Colonic mucosa (tissue), 4 donors: Measurements from ENCODE around the gene RMC1. TPM values are rescaled to one million over a fixed set of nuclear protein-coding genes. Genes with fewer than 3 reads are reported as not detected.

Source experiments
- DNase-seq: peaks from one replicate; pipeline ENCODE4 v3.0.0-alpha.2; 2020
- H3K27ac ChIP-seq: fragments of 200-600 bp; one replicate; pipeline ENCODE4 v1.8.0; 2021
- H3K27me3 ChIP-seq: fragments of 200-600 bp; one replicate; pipeline ENCODE4 v1.8.0; 2021
- H3K36me3 ChIP-seq: fragments of 200-600 bp; one replicate; pipeline ENCODE4 v1.8.0; 2021
- H3K4me1 ChIP-seq: fragments of 200-600 bp; one replicate; pipeline ENCODE4 v1.8.0; 2021; ENCODE audit warnings: mild to moderate bottlenecking
- H3K4me3 ChIP-seq: fragments of 200-600 bp; one replicate; pipeline ENCODE4 v1.8.0; 2021
- H3K9ac ChIP-seq, 2 donors: one replicate each; pipeline ENCODE4 v1.7.0; 2013; ENCODE audit warnings: control low read depth in 2 of 2, low read depth in 2 of 2, low read length in 2 of 2
- H3K9me3 ChIP-seq: fragments of 200-600 bp; one replicate; pipeline ENCODE4 v1.8.0; 2021
- CTCF ChIP-seq: fragments of 200-600 bp; IDR thresholded peaks from one replicate; pipeline ENCODE4 v1.8.0; 2022; ENCODE audit warnings: antibody characterized with exemption, mild to moderate bottlenecking
- intact Hi-C: fragments of 100-400 bp; cut with DNase I; formaldehyde crosslinking; loops from one replicate; pipeline ENCODE4 v1.14.1; 2022
- total RNA-seq, 2 donors: library from RNA; stranded (reverse); fragmentation: NEBNext Ultra II Directional in 1 of 2; extraction: Animal tissue kit (Norgen Biotek cat#: 25700) in 1 of 2; gene quantifications; one replicate each; pipeline ENCODE4 v1.2.1, GENCODE V29; 2021
- donor health status: healthy.
- donor health status: DM: no; HTN: no; CAD: no.
- donor health status: DM: no; HTN: no; CAD: no.

The RMC1 gene
- total RNA-seq, 2 donors from 2014 or later, result 28.4 to 34.9 TPM

DNA sequence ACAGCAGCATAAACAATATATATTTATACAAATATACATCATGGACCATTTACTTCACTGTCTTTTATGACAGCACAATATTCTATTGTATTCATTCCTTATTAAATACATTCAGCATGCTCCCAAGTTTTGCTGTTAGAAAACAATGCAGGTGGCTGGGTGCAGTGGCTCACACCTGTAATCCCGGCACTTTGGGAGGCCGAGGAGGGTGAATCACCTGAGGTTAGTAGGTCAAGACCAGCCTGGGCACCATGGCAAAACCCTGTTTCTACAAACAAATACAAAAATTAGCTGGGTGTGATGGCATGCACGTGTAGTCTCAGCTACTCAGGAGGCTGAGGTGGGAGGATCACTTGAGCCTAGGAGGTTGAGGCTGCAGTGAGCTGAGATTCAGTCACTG lies 44.0 kb downstream of the RMC1 start:
- H3K4me3 ChIP-seq, result no peak overlapping the region
- no peaks in the 10 kb centered on the region for H3K4me1 ChIP-seq
- no peaks in the 10 kb centered on the region for H3K36me3 ChIP-seq
- H3K27ac ChIP-seq, result no peak overlapping the region
- DNase-seq, result no peak
- intact Hi-C loops, result no loop called here
- no peak for TF ChIP-seq CTCF
- H3K9me3 ChIP-seq, result no peaks in the 10 kb centered on the region
- no peaks in the 10 kb centered on the region for H3K27me3 ChIP-seq
- no peak overlapping the region for H3K9ac ChIP-seq

- no peak overlapping the region for H3K9ac ChIP-seq
Measured at GRCh38 chr18:23547846-23548245, 44.5 kb downstream of the RMC1 start.

GRCh38 chr18:23548275-23548674 lies 45.0 kb downstream of the RMC1 start:
- Histone ChIP-seq H3K27ac (no peak overlapping the region), H3K27me3 (no peaks in the 10 kb centered on the region), H3K9ac (no peak overlapping the region), H3K36me3 (no peaks in the 10 kb centered on the region), H3K4me1 (no peaks in the 10 kb centered on the region), H3K4me3 (no peak overlapping the region), H3K9me3 (no peaks in the 10 kb centered on the region)
- intact Hi-C loops, result no loop called here
- TF ChIP-seq CTCF, result no peak
- no peak for DNase-seq

More at GRCh38 chr18:23547846-23548245, 44.5 kb downstream of the RMC1 start:
- no peaks in the 10 kb centered on the region for H3K4me1 ChIP-seq
- H3K9me3 ChIP-seq, result no peaks in the 10 kb centered on the region
- H3K27ac ChIP-seq, result no peak overlapping the region
- intact Hi-C loops, result no loop called here
- TF ChIP-seq CTCF, result no peak
- no peaks in the 10 kb centered on the region for H3K27me3 ChIP-seq
- H3K36me3 ChIP-seq, result no peaks in the 10 kb centered on the region
- no peak for DNase-seq
- no peak overlapping the region for H3K4me3 ChIP-seq

DNA sequence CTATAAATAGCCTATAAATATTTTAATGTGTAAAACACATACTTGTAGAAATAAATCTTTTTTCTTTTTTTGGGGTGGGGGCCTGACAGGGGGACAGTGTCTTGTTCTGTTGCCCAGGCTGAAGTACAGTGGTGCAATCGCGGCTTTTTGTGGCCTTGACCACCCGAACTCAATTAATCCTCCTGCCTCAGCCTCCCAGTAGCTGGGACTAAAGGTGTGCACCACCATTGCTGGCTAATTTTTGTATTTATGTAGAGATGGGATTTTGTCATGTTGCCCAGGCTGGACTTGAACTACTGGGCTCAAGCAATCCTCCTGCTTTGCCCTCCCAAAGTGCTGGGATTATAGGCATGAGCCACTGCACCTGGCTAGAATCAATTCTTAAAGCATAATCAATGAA lies 45.4 kb downstream of the RMC1 start:
- Histone ChIP-seq H3K36me3 (peaks cover 2% of the 10 kb centered on the region), H3K9ac (no peak overlapping the region), H3K4me1 (no peaks in the 10 kb centered on the region), H3K4me3 (no peak overlapping the region), H3K27me3 (no peaks in the 10 kb centered on the region), H3K9me3 (no peaks in the 10 kb centered on the region), H3K27ac (no peak overlapping the region)
- no peak for DNase-seq
- intact Hi-C loops, result no loop called here
- TF ChIP-seq CTCF, result no peak

- DNase-seq, result no peak
- intact Hi-C loops, result no loop called here
- TF ChIP-seq CTCF, result no peak
- Histone ChIP-seq H3K9me3 (no peaks in the 10 kb centered on the region), H3K27me3 (no peaks in the 10 kb centered on the region), H3K36me3 (peaks cover 13% of the 10 kb centered on the region), H3K27ac (no peak overlapping the region), H3K9ac (no peak overlapping the region), H3K4me3 (no peak overlapping the region), H3K4me1 (no peaks in the 10 kb centered on the region)
Measured at GRCh38 chr18:23550898-23551297, 47.6 kb downstream of the RMC1 start.

DNA sequence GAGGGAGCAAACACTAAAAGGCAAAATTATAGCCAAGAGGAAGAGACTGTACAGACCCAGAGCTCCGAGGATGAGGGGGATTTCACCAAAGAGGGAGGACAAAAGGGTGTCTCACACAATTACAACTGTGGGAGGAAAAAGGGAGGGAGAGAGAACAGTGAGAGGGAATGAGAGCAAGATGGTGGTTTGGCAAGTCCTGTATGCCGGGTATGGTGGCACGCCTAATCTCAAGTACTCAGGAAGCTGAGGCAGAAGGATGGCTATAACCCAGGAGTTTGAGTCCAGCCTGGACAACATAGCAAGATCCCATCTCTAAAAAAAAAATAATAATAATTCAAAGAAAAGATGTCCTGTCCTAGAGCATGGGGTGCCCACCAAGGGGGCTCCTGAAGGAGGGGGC lies 48.7 kb downstream of the RMC1 start:
- Histone ChIP-seq H3K9ac (no peak overlapping the region), H3K36me3 (peaks cover 13% of the 10 kb centered on the region), H3K4me1 (no peaks in the 10 kb centered on the region), H3K27ac (no peak overlapping the region), H3K27me3 (no peaks in the 10 kb centered on the region), H3K9me3 (no peaks in the 10 kb centered on the region), H3K4me3 (no peak overlapping the region)
- no peak for TF ChIP-seq CTCF
- intact Hi-C loops, result no loop called here
- no peak for DNase-seq
